Stomach (tissue), 9 donors: ENCODE measurements around the gene PMEPA1. TPM values are rescaled to one million over a fixed set of nuclear protein-coding genes. Genes with fewer than 3 reads are reported as not detected.

ENCODE experiments used
- DNase-seq, 2 donors: peaks; one replicate each; pipeline versions ENCODE4 v3.0.0 to v3.0.0-alpha.2; 2013 to 2019
- H3K27ac ChIP-seq, 5 donors: fragments of 200-600 bp in 4 of 5; sonication (generic) in 4 of 5; one replicate each; pipeline ENCODE4 v1.5.1; 2013 to 2019; ENCODE audit warnings: mild to moderate bottlenecking in 1 of 5, moderate library complexity in 1 of 5
- H3K27me3 ChIP-seq, 3 donors: fragments of 200-600 bp; sonication (generic); one replicate each; pipeline ENCODE4 v1.5.1; 2017 to 2019; ENCODE audit warnings: mixed run types in 1 of 3
- H3K36me3 ChIP-seq, 4 donors: fragments of 200-600 bp; sonication (generic); 1 replicate in 3 of 4; 2 replicates in 1 of 4; pipeline ENCODE4 v1.5.1; 2016 to 2019
- H3K4me1 ChIP-seq, 4 donors: fragments of 200-600 bp; sonication (generic); one replicate each; pipeline ENCODE4 v1.5.1; 2016 to 2019
- H3K4me3 ChIP-seq, 4 donors: fragments of 200-600 bp; sonication (generic) in 3 of 4; one replicate each; pipeline ENCODE4 v1.5.1; 2016 to 2019; ENCODE audit warnings: mild to moderate bottlenecking in 1 of 4
- H3K9me3 ChIP-seq, 4 donors: fragments of 200-600 bp; sonication (generic); one replicate each; pipeline ENCODE4 v1.5.1; 2016 to 2019
- CTCF ChIP-seq, 7 experiments: fragments of 450-650 bp in 4 of 7; fragments of 200-600 bp in 3 of 7; sonication (generic) in 3 of 7; IDR thresholded peaks; one replicate each; pipeline ENCODE4 v1.5.1; 2016 to 2019; ENCODE audit warnings: antibody characterized with exemption in 7 of 7, control low read depth in 2 of 7, mild to moderate bottlenecking in 1 of 7
- EP300 ChIP-seq: sonication (generic); formaldehyde crosslinking; IDR thresholded peaks from one replicate; pipeline ENCODE4 v1.6.1; 2017; ENCODE audit warnings: antibody characterized with exemption
- POLR2A ChIP-seq, 4 donors: fragments of 450-650 bp; IDR thresholded peaks; one replicate each; pipeline ENCODE4 v1.6.1; 2016; ENCODE audit warnings: antibody characterized with exemption in 4 of 4, control low read depth in 2 of 4, mild to moderate bottlenecking in 1 of 4, moderate library complexity in 1 of 4
- POLR2AphosphoS5 ChIP-seq, 3 donors: sonication (generic); formaldehyde crosslinking; IDR thresholded peaks; one replicate each; pipeline ENCODE4 v1.6.1; 2016; ENCODE audit warnings: antibody characterized with exemption in 3 of 3
- WGBS, 5 donors: extraction: QIAGEN DNeasy Blood & Tissue Kit in 3 of 5; methylation state at CpG; one replicate each; pipeline versions ENCODE4 v1.1.5 to v1.1.7; 2013 to 2018; 5-methylcytosine and 5-hydroxymethylcytosine counted together
- intact Hi-C: fragments of 100-400 bp; cut with DNase I; formaldehyde crosslinking; loops from one replicate; pipeline ENCODE4 v1.15.1; 2023; ENCODE audit warnings: low total_unique reads
- polyA plus RNA-seq, 3 donors: library from polyadenylated mRNA; stranded (reverse); fragments of 200-250 nt; gene quantifications; one replicate each; pipeline ENCODE4 v1.2.3, GENCODE V29; 2013
- total RNA-seq, 5 donors: library from RNA; depleted of rRNA; stranded (reverse); fragments of >200 nt; gene quantifications; one replicate each; pipeline versions ENCODE4 v1.1.0 to v1.2.3, GENCODE V29; 2014 to 2016
- donor health status: healthy with polysubstance abuse.
- donor health status: Bipolar disorder and iron deficiency.
- donor health status: healthy.

The PMEPA1 gene
- total and polyA plus RNA-seq, 8 donors, result 5.3 to 17.2 (median 8.0) TPM; not detected in 1

GRCh38 chr20:57648878-57649616 lies 60.8 kb downstream of the PMEPA1 start:
- H3K4me1 ChIP-seq, result no peaks in the 10 kb centered on the region
- peaks cover 0 to 20% (median 12%) of the 10 kb centered on the region in 4 donors for H3K9me3 ChIP-seq
- peaks cover 9 to 42% (median 27%) of the 10 kb centered on the region in 4 donors for H3K36me3 ChIP-seq
- WGBS, 5 donors, result 87 to 91% (median 89%) methylated on average over 15 of the region's 15 CpGs
- H3K27me3 ChIP-seq, result no peaks in the 10 kb centered on the region
- no peak for DNase-seq
- H3K27ac ChIP-seq, result no peak overlapping the region
- intact Hi-C loops, result no loop called here
- no peak for TF ChIP-seq EP300
- no peak for TF ChIP-seq POLR2AphosphoS5 (IDR thresholded peaks at IDR 0.05)
- no peak for TF ChIP-seq POLR2A (IDR thresholded peaks at IDR 0.05)
- TF ChIP-seq CTCF (IDR thresholded peaks at IDR 0.05), result no peak
- no peak overlapping the region for H3K4me3 ChIP-seq

- WGBS, 5 donors, result 81 to 87% (median 86%) methylated on average over 23 of the region's 23 CpGs
- TF ChIP-seq CTCF (IDR thresholded peaks at IDR 0.05) (no peak), POLR2A (IDR thresholded peaks at IDR 0.05) (no peak), EP300 (no peak), POLR2AphosphoS5 (IDR thresholded peaks at IDR 0.05) (no peak)
- H3K4me1 ChIP-seq, result no peaks in the 10 kb centered on the region
- no peak for DNase-seq
- peaks cover 0 to 29% (median 19%) of the 10 kb centered on the region in 4 donors for H3K9me3 ChIP-seq
- no peak overlapping the region for H3K4me3 ChIP-seq
- H3K27ac ChIP-seq, result no peak overlapping the region
- peaks cover 9 to 35% (median 26%) of the 10 kb centered on the region in 4 donors for H3K36me3 ChIP-seq
- intact Hi-C loops, result no loop called here
- no peaks in the 10 kb centered on the region for H3K27me3 ChIP-seq
These were observed 61.7 kb downstream of the PMEPA1 start for GRCh38 chr20:57647933-57648785.

GRCh38 chr20:57647006-57647932 lies 62.5 kb downstream of the PMEPA1 start:
- H3K4me1 ChIP-seq, result no peaks in the 10 kb centered on the region
- 67 to 81% (median 78%) methylated on average over 11 to 12 of the region's 12 CpGs for WGBS, 5 donors
- H3K36me3 ChIP-seq, result peaks cover 4 to 26% (median 19%) of the 10 kb centered on the region in 4 donors
- H3K27ac ChIP-seq, result no peak overlapping the region
- H3K9me3 ChIP-seq, result peaks cover 0 to 30% (median 19%) of the 10 kb centered on the region in 4 donors
- H3K27me3 ChIP-seq, result no peaks in the 10 kb centered on the region
- DNase-seq, result no peak
- no peak overlapping the region for H3K4me3 ChIP-seq
- intact Hi-C loops, result no loop called here
- TF ChIP-seq EP300 (no peak), POLR2AphosphoS5 (IDR thresholded peaks at IDR 0.05) (no peak), CTCF (IDR thresholded peaks at IDR 0.05) (no peak), POLR2A (IDR thresholded peaks at IDR 0.05) (no peak)

- no peak for TF ChIP-seq CTCF (IDR thresholded peaks at IDR 0.05)
- TF ChIP-seq EP300, result no peak
- no peak for TF ChIP-seq POLR2AphosphoS5 (IDR thresholded peaks at IDR 0.05)
- TF ChIP-seq POLR2A (IDR thresholded peaks at IDR 0.05), result no peak
- 61 to 78% (median 72%) methylated on average over 5 of the region's 5 CpGs for WGBS, 5 donors
- Histone ChIP-seq H3K9me3 (peaks cover 0 to 18% (median 16%) of the 10 kb centered on the region in 4 donors), H3K36me3 (no peaks in the 10 kb centered on the region), H3K27ac (no peak overlapping the region), H3K4me3 (no peak overlapping the region), H3K27me3 (peaks cover 0 to 2% (median 0%) of the 10 kb centered on the region in 3 donors), H3K4me1 (no peaks in the 10 kb centered on the region)
- intact Hi-C loops, result no loop called here
- DNase-seq, result no peak
These were observed 70.9 kb downstream of the PMEPA1 start for GRCh38 chr20:57638895-57639236.
